Neural progenitor cell (in vitro differentiated cells): ENCODE results near the gene UNC5A.

ENCODE experiments used
- EZH2 ChIP-seq: fragments of 200-600 bp; sonication (generic); IDR thresholded peaks from 2 replicates; pipeline ENCODE4 v1.6.1; 2017; ENCODE audit warnings: antibody characterized with exemption, mild to moderate bottlenecking, moderate library complexity
- TF ChIP-seq, protein P1 (sequence below): fragments of 200-600 bp; sonication (generic); IDR thresholded peaks from 2 replicates; pipeline ENCODE4 v1.5.1; 2017; ENCODE audit warnings: antibody characterized with exemption, mild to moderate bottlenecking

- TF ChIP-seq, protein P1, sequence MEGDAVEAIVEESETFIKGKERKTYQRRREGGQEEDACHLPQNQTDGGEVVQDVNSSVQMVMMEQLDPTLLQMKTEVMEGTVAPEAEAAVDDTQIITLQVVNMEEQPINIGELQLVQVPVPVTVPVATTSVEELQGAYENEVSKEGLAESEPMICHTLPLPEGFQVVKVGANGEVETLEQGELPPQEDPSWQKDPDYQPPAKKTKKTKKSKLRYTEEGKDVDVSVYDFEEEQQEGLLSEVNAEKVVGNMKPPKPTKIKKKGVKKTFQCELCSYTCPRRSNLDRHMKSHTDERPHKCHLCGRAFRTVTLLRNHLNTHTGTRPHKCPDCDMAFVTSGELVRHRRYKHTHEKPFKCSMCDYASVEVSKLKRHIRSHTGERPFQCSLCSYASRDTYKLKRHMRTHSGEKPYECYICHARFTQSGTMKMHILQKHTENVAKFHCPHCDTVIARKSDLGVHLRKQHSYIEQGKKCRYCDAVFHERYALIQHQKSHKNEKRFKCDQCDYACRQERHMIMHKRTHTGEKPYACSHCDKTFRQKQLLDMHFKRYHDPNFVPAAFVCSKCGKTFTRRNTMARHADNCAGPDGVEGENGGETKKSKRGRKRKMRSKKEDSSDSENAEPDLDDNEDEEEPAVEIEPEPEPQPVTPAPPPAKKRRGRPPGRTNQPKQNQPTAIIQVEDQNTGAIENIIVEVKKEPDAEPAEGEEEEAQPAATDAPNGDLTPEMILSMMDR, result no peak
- no peak for TF ChIP-seq EZH2
Measured at GRCh38 chr5:176776141-176776865, 34.1 kb upstream of the UNC5A start.
